Activated T-cell treated with anti-CD3 and anti-CD28 coated beads, Interleukin-2, amount 50 U/mL, for 72 hours (primary cell): ENCODE measurements around the gene AP4M1. TPM values are rescaled to one million over a fixed set of nuclear protein-coding genes. Genes with fewer than 3 reads are reported as not detected.
A peak's percentile ranks its signal among the peaks of the same experiment; 100 is the strongest.

Experiments used
- ATAC-seq, 2 donors: fragments of 150-1000 bp; cut with Tn5 transposase; replicated peaks in 1 of 2; 2 replicates each; pipeline ENCODE4 v1.10.0; 2021; ENCODE audit warnings: moderate library complexity in 2 of 2, mild to moderate bottlenecking in 1 of 2
- DNase-seq, 2 donors: peaks; one replicate each; pipeline ENCODE4 v3.0.0; 2021 to 2022; ENCODE audit warnings: mixed read lengths in 1 of 2
- H3K27ac Mint-ChIP-seq: one replicate; pipeline ENCODE4 v1.8.0; 2022; ENCODE audit warnings: mild to moderate bottlenecking, moderate library complexity, mixed read lengths
- H3K27me3 Mint-ChIP-seq: one replicate; pipeline ENCODE4 v1.8.0; 2022; ENCODE audit warnings: low read depth, mixed read lengths
- H3K36me3 Mint-ChIP-seq, 2 donors: one replicate each; pipeline ENCODE4 v1.8.0; 2022; ENCODE audit warnings: mixed read lengths in 2 of 2, mild to moderate bottlenecking in 1 of 2; ENCODE audit not compliant: insufficient read depth in 2 of 2
- H3K4me1 Mint-ChIP-seq: one replicate; pipeline ENCODE4 v1.8.0; 2022; ENCODE audit warnings: low read depth, mixed read lengths
- H3K4me3 Mint-ChIP-seq, 2 donors: one replicate each; pipeline ENCODE4 v1.8.0; 2022; ENCODE audit warnings: mild to moderate bottlenecking in 2 of 2, mixed read lengths in 2 of 2, moderate library complexity in 2 of 2
- H3K9me3 Mint-ChIP-seq, 2 donors: one replicate each; pipeline ENCODE4 v1.8.0; 2022; ENCODE audit warnings: mixed read lengths in 2 of 2
- total RNA-seq, 2 donors: library from RNA; stranded (reverse); gene quantifications; one replicate each; pipeline ENCODE4 v1.2.3, GENCODE V29; 2022

AP4M1 gene
- total RNA-seq, 2 donors from 2014 or later, result 9.3 to 10.5 TPM

DNA sequence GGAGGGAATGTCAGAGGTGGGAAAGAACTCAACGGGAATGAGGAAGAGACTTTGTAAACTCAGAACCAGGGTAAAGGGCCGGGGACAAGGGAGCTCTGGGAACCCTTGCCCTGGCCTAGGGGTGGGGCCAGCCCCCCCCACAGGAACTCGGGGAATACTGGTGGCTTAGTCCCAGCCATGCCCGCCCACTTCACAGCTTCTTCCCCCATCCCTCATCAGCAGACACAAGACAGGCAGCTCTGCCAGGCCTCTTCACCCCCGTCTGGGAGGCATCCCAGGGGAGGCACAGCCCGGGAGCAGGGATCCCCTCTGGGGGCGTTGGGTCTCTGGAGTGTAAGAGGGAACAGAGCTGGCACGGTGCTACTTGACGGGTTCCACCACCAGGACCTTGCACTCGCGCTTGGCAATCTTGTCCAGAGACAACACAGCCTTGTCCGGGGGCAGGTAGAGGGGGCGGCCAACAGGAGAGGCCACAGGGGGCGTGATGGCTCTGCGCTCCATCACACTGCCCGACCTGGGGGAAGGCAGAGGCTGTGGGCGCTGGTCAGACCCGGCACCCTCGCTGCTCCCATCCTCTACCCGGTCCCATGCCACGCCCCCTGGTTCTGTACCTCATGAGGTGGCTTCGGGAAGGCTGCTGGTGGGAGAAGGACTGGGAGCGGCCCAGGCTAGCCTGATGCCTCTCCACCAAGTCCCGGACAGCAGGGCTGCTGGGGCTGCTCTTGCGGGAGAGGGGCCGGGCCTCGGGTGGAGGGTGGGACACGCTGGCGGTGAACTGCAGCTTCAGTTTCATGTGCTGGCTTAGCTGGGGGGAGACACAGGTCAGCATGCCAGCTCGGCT is 53.4 kb downstream of the AP4M1 start:
- ATAC-seq, result no peak

DNA sequence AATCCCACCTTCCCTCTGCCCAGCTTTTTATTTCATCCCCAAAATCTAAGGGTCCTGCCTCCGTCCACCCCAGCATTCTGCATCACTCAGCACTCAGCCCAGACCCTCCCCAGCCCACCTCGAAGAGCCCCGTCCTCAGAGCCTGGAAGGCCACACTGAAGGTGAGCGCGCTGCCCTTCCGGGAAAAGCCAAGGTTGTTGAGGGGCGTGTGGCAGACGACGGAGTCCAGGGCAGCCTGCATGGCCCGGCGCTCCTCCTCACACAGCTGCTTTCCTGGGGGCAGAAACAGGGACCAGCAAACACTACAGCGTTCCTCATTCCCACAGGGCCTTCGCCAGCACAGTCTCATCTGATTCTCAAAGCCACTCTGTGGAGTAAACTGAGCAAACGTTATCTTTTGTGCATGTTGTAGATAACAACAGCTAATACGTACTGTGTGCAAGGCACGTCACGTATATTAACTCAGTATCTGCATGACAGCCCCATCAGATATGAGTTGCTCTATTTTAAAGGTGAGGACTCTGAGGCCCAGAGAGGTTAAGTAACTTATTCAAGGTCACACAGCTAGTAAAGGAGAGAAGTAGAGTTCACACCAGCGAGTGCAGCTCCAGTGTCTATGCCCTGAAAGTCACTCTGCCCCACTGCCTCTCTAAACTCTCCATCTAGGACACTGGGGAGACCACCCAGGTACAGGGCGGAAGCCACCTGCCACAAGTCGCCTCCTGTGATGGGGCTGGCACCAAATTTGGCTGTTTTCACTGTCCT is 54.3 kb downstream of the AP4M1 start:
- no peak overlapping the region for H3K4me3 Mint-ChIP-seq

More for the DNA sequence above, 53.4 kb downstream of the AP4M1 start:
- peaks cover 65% of the 10 kb centered on the region for H3K4me1 Mint-ChIP-seq
- DNase-seq, result no peak
- H3K36me3 Mint-ChIP-seq, result peaks cover 12 to 17% of the 10 kb centered on the region in 2 donors
- no peak overlapping the region for H3K4me3 Mint-ChIP-seq
- H3K27ac Mint-ChIP-seq, result no peak overlapping the region
- no peaks in the 10 kb centered on the region for H3K9me3 Mint-ChIP-seq
- H3K27me3 Mint-ChIP-seq, result no peaks in the 10 kb centered on the region

DNA sequence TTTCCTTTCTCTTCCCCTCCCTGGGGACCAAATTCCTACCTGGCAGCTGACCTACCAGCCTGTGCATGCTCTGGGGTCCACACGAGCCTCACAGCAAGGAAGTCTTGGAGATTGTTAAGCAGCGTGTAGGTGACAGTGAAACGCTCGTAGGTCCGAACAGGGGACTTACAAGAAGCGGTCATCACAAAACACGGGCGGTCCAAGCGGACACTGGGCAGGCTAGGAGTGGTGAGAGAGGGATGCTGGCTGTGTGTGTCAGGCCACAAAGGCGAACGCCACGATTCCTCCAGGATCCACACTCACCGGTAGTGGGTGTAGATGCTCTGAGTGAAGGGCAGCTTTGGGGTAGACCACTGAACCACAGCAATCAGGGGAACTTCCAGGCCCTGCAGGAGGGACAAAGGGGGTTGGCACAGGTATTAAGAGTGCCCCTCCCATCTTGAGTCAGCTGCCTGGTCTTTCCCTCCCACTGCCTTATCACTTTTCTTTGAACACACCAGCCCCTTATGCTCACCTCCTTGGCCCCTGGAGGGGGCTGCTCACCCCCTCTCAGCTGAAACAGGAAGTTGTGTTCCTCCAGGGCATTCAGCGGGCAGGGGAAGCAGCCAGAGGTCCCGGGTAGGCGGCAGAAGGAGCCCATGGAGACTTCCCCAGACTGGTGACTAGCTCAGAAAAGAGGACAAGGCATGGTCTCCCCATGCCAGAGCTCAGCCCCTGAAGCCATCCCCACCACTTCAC is 55.1 kb downstream of the AP4M1 start:
- H3K27ac Mint-ChIP-seq, result peak overlapping the region; percentile 75
- no peaks in the 10 kb centered on the region for H3K27me3 Mint-ChIP-seq
- peaks cover 7 to 11% of the 10 kb centered on the region in 2 donors for H3K36me3 Mint-ChIP-seq
- H3K4me3 Mint-ChIP-seq, result peak overlapping the region; percentile 83 to 86
- H3K4me1 Mint-ChIP-seq, result peaks cover 55% of the 10 kb centered on the region
- ATAC-seq (peak; percentile 40 to 52), DNase-seq (peak in 1 of 2 donors; percentile 48)
- no peaks in the 10 kb centered on the region for H3K9me3 Mint-ChIP-seq

More for the DNA sequence above, 54.3 kb downstream of the AP4M1 start:
- peaks cover 56% of the 10 kb centered on the region for H3K4me1 Mint-ChIP-seq
- no peak overlapping the region for H3K27ac Mint-ChIP-seq
- no peaks in the 10 kb centered on the region for H3K27me3 Mint-ChIP-seq
- no peaks in the 10 kb centered on the region for H3K9me3 Mint-ChIP-seq
- peaks cover 7 to 12% of the 10 kb centered on the region in 2 donors for H3K36me3 Mint-ChIP-seq
- ATAC-seq, result no peak
- no peak for DNase-seq

DNA sequence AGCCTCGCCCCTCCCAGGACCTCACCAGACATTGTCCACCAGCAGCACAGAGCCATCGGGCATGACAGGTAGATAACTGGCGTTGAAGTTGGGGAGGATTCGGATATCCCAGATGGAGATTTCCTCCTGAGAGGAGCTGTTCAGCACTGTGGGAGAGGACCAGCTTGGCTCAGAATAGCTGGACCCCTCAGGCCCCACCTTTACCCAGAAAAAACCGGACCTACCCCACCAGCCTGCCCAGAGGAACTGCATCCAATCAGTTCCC is 55.6 kb downstream of the AP4M1 start:
- Mint-ChIP-seq H3K4me3 (peak overlapping the region; percentile 83 to 86), H3K9me3 (no peaks in the 10 kb centered on the region), H3K27ac (peak overlapping the region; percentile 75), H3K27me3 (no peaks in the 10 kb centered on the region), H3K36me3 (peaks cover 7 to 9% of the 10 kb centered on the region in 2 donors), H3K4me1 (peaks cover 55% of the 10 kb centered on the region)
- DNase-seq, result no peak
- no peak for ATAC-seq

DNA sequence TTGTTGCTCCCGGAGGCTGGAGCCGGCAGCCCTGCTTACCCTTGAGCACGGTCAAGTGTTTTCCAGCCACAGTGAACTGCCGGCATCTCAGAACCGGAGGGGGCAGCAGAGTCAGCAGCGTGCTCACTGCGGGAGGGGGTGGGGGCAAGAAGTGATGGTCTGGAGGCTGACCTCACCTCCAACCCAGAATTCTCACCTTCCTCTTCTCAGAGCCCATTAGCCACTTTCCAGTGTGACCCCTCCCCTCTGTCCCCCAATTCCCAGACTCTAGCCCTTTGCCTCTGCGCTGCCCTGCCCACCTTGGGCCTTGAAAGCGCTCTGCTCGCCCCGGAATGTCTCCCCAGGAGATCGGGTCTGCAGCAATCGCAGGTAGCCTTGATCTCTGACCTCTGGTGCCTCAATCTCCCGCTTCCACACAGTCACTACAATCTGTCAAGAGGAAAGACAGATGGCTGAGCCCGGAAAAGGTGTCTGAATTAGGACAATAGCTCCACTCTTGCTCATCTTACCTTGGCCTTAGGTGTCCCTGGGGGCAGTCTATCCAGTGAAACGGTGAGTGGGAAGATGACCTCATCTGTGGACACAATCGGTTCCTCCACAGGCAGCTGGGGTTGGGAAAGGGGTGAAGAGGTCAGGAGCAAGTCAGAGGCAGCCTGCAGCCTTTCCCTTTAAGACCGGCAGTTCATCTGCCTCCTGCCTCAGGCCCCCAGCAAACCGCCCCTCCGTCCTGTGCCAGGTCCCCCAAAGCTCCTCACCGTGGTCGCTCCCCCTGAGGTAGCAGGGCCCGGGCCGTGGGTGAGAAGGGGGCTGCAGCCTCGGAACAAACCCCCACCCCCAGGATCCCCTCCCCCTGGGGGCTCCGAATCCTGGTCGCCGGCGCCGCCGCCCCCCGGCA is 56.1 kb downstream of the AP4M1 start:
- Mint-ChIP-seq H3K27me3 (no peaks in the 10 kb centered on the region), H3K4me1 (peaks cover 55% of the 10 kb centered on the region), H3K4me3 (peak overlapping the region; percentile 83 to 86), H3K9me3 (no peaks in the 10 kb centered on the region), H3K27ac (peak overlapping the region; percentile 23), H3K36me3 (peaks cover 2 to 7% of the 10 kb centered on the region in 2 donors)
- no peak for ATAC-seq
- no peak for DNase-seq

Other genes with a start within 250 kb of the AP4M1 start
- under 1 TPM; 0.46 to 0.53 TPM for gene OR2AE1, start 224.6 kb upstream of the AP4M1 start, total RNA-seq
- gene TRIM4, start 182.1 kb upstream of the AP4M1 start, total RNA-seq, result 10 to 100 TPM; 34.9 to 38.2 TPM
- gene GJC3, start 172.0 kb upstream of the AP4M1 start, total RNA-seq, result 1 to 10 TPM in 1 of 2 donors, under 1 TPM in 1; 0.58 to 1.7 TPM
- not detected for gene AZGP1, start 125.6 kb upstream of the AP4M1 start, total RNA-seq
- 10 to 100 TPM; 70.3 to 78.2 TPM for gene ZKSCAN1, start 86.0 kb upstream of the AP4M1 start, total RNA-seq
- gene ZSCAN21, start 51.9 kb upstream of the AP4M1 start, total RNA-seq, result 10 to 100 TPM in 1 of 2 donors, 1 to 10 TPM in 1; 8.4 to 12.4 TPM
- 10 to 100 TPM; 23.1 to 24.2 TPM for gene ZNF3, start 19.9 kb upstream of the AP4M1 start, total RNA-seq
- gene COPS6, start 12.7 kb upstream of the AP4M1 start, total RNA-seq, result 10 to 100 TPM; 43.7 to 45.4 TPM
- 100 to 1,000 TPM; 270 to 332 TPM for gene MCM7, start 246 bp upstream of the AP4M1 start, total RNA-seq
- gene TAF6, start 17.7 kb downstream of the AP4M1 start, total RNA-seq, result 10 to 100 TPM; 76.7 to 88.1 TPM
- 10 to 100 TPM; 11.1 to 18.8 TPM for gene CNPY4, start 18.0 kb downstream of the AP4M1 start, total RNA-seq
- gene MBLAC1, start 25.3 kb downstream of the AP4M1 start, total RNA-seq, result 1 to 10 TPM; 3.2 to 3.4 TPM
- 100 to 1,000 TPM; 130 to 134 TPM for gene LAMTOR4, start 47.3 kb downstream of the AP4M1 start, total RNA-seq
- 10 to 100 TPM; 22.1 to 28.8 TPM for gene TRAPPC14, start 57.1 kb downstream of the AP4M1 start, total RNA-seq
- gene GAL3ST4, start 67.0 kb downstream of the AP4M1 start, total RNA-seq, result 10 to 100 TPM in 1 of 2 donors, 1 to 10 TPM in 1; 6.9 to 11.7 TPM
- gene GPC2, start 75.7 kb downstream of the AP4M1 start, total RNA-seq, result 10 to 100 TPM in 1 of 2 donors, 1 to 10 TPM in 1; 9.7 to 14.2 TPM
- gene STAG3, start 76.3 kb downstream of the AP4M1 start, total RNA-seq, result 100 to 1,000 TPM; 103 to 121 TPM
- gene PVRIG, start 118.3 kb downstream of the AP4M1 start, total RNA-seq, result 10 to 100 TPM; 26.7 to 34.4 TPM
- not detected for gene SPDYE3, start 206.1 kb downstream of the AP4M1 start, total RNA-seq